A673 (cell line): Measurements from ENCODE around the gene DSCAML1. TPM values are rescaled to one million over a fixed set of nuclear protein-coding genes. Genes with fewer than 3 reads are reported as not detected.

Experiments used
- BruUV-seq: library from RNA; stranded (reverse); fragments of 400-500 nt; replicated peaks from 2 replicates; lab custom pipeline; 2021; lab: Mats Ljungman, UMichigan
- CTCF ChIA-PET: fragments of 300-600 bp; sonication (Branson Sonifier 250); formaldehyde crosslinking; loops from one replicate; lab custom pipeline; 2022; ENCODE audit warnings: antibody characterized with exemption; lab: Charles Lee
- POLR2A ChIA-PET: fragments of 300-600 bp; sonication (Branson Sonifier 250); formaldehyde crosslinking; loops from one replicate; lab custom pipeline; 2022; ENCODE audit warnings: antibody characterized with exemption; ENCODE audit not compliant: low non-redundant PET; lab: Charles Lee
- DNase-seq: peaks from one replicate; pipeline ENCODE4 v3.0.0-alpha.2; 2015; ENCODE audit warnings: low spot score
- H3K27ac ChIP-seq: fragments of 200-600 bp; sonication (generic); 2 replicates; pipeline ENCODE4 v1.5.1; 2016; ENCODE audit warnings: mixed run types, low read depth, mild to moderate bottlenecking, mixed read lengths, antibody characterized with exemption, low read length; ENCODE audit not compliant: poor library complexity, severe bottlenecking
- H3K27me3 ChIP-seq: fragments of 200-600 bp; sonication (generic); replicated peaks from 2 replicates; pipeline ENCODE4 v1.6.1; 2017; ENCODE audit warnings: mixed run types, low read depth, mild to moderate bottlenecking, mixed read lengths, antibody characterized with exemption, low read length; ENCODE audit not compliant: insufficient read depth, poor library complexity
- H3K36me3 ChIP-seq: fragments of 200-600 bp; sonication (generic); 2 replicates; pipeline ENCODE4 v1.6.1; 2016; ENCODE audit warnings: mixed run types, mild to moderate bottlenecking, mixed read lengths, antibody characterized with exemption, low read length; ENCODE audit not compliant: insufficient read depth, poor library complexity, severe bottlenecking
- H3K4me1 ChIP-seq: fragments of 200-600 bp; sonication (generic); 2 replicates; pipeline ENCODE4 v1.6.1; 2017; ENCODE audit warnings: mixed run types, mild to moderate bottlenecking, mixed read lengths, antibody characterized with exemption, low read length; ENCODE audit not compliant: insufficient read depth, poor library complexity, severe bottlenecking
- H3K4me3 ChIP-seq: fragments of 200-600 bp; sonication (generic); 2 replicates; pipeline ENCODE4 v1.5.1; 2016; ENCODE audit warnings: low read depth, mixed run types, mild to moderate bottlenecking, mixed read lengths, low read length; ENCODE audit not compliant: poor library complexity, severe bottlenecking
- H3K9me3 ChIP-seq: fragments of 200-600 bp; sonication (generic); 2 replicates; pipeline ENCODE4 v1.6.1; 2016; ENCODE audit warnings: mixed run types, low read depth, mild to moderate bottlenecking, mixed read lengths, antibody characterized with exemption, low read length; ENCODE audit not compliant: poor library complexity, severe bottlenecking
- EZH2 ChIP-seq: fragments of 200-600 bp; sonication (generic); IDR thresholded peaks from 2 replicates; pipeline ENCODE4 v1.6.1; 2017; ENCODE audit warnings: borderline replicate concordance, low read depth, mild to moderate bottlenecking, mixed read lengths, antibody characterized with exemption, low read length; ENCODE audit not compliant: poor library complexity, severe bottlenecking
- intact Hi-C: fragments of 100-400 bp; cut with micrococcal nuclease; formaldehyde crosslinking; loops from one replicate; pipeline ENCODE4 v1.10.0; 2022; ENCODE audit not compliant: unreplicated experiment
- total RNA-seq: library from RNA; stranded (reverse); gene quantifications from 2 replicates; pipeline ENCODE4 v1.2.3, GENCODE V29; 2021
- TF ChIP-seq, protein P1 (sequence below): fragments of 300-800, 200-600 bp; sonication (generic); conservative IDR thresholded peaks from 2 replicates; pipeline ENCODE4 v1.5.1; 2017; ENCODE audit warnings: low read depth, mild to moderate bottlenecking, antibody characterized with exemption, low read length, moderate library complexity, mixed read lengths

DSCAML1 gene
- total RNA-seq, 1 experiment from 2014 or later = not detected

DNA sequence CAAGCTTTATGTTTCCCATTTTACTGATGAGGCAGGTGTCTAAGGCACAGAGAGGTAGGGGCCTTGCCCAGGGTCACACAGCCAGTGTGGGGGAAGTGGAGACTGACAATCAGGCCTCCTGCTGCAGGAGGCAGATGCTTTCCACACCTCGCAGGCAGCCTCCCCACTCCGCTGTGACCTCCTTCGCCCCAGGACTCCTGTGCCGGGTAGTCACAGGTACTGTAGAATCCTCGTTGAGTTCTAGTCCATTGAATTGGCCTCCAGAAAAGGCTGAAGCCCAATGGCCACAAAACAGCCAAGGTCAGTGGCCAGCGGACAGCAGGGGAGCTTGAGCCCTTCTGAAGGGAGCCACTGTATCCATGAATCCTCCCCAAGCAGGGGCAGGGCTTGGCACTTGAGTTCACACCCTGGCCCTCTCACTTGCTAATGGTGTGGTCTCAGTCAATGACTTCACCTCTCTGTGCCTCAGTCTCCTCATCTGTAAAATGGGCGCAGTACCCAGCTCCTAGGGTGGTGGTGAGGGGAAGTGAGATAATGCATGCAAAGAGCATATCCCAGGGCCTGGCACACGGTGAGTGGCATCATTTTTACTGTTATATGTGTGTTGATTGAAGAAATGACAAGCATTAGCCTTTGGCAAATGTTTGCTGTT, 28.6 kb upstream of the DSCAML1 start:
- TF ChIP-seq, protein P1, sequence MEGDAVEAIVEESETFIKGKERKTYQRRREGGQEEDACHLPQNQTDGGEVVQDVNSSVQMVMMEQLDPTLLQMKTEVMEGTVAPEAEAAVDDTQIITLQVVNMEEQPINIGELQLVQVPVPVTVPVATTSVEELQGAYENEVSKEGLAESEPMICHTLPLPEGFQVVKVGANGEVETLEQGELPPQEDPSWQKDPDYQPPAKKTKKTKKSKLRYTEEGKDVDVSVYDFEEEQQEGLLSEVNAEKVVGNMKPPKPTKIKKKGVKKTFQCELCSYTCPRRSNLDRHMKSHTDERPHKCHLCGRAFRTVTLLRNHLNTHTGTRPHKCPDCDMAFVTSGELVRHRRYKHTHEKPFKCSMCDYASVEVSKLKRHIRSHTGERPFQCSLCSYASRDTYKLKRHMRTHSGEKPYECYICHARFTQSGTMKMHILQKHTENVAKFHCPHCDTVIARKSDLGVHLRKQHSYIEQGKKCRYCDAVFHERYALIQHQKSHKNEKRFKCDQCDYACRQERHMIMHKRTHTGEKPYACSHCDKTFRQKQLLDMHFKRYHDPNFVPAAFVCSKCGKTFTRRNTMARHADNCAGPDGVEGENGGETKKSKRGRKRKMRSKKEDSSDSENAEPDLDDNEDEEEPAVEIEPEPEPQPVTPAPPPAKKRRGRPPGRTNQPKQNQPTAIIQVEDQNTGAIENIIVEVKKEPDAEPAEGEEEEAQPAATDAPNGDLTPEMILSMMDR = no peak
- TF ChIP-seq EZH2 = no peak
- H3K4me3 ChIP-seq = no peak overlapping the region
- H3K27me3 ChIP-seq = no peaks in the 10 kb centered on the region
- no peaks in the 10 kb centered on the region for H3K4me1 ChIP-seq
- no peak for DNase-seq
- BruUV-seq = no TSS peak
- ChIA-PET POLR2A (no interaction called here), CTCF (no interaction called here)
- no peaks in the 10 kb centered on the region for H3K36me3 ChIP-seq
- intact Hi-C loops = no loop called here
- H3K27ac ChIP-seq = no peak overlapping the region
- no peaks in the 10 kb centered on the region for H3K9me3 ChIP-seq

DNA sequence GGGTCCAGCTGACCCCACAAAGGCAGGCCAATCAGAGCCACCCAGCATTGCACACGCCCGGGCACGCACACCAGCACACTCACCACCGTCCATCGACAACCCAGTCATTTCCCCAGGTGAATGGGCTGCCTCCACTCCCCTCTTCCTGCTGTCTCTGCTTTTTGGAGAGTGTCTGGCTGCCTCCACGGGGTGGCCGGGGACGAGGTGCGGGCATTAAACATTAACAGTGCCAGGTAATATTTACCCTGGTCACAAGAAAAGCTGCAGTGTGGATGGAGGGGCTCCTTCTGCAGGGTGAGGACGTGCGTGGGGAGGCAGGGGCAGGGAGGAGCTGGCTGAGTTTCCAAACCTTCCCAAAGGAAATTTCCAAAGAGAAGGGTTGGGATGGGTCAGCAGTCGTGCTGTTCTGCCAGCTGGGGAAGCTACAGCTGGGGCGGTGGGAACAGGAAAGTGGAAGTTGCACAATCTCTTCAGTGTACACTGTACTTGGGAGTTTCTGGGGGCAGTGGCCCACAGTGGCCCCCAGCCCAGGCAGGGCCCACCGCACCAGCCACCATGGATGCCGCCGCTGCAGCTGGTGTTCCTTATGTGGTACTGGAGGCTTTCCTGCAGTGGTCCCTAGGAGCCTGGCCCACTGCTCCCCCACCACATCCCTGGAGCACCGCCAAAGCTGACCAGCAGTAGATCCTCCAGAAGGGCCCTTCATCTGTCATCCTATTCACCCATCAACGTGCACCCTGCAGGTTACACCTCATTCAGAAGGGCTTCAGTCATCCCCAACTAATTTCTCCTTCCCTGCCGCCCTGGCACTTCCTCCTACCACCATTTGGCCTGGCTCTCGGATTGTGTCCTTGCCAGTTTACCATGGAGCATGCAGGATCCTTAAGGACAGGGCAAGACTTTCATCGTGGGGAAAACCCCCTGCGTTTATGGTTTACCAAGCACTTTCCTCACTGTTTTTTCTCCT, 27.8 kb upstream of the DSCAML1 start, which contains the start of gene FXYD2:
FXYD2 (minus strand) TSS at position 174 of the 967 bp plus-strand sequence; CDS start at position 108, 66 bp downstream.
- no TSS peak for BruUV-seq
- no peak within 1 kb of the TSS for H3K27ac ChIP-seq
- intact Hi-C loops = no loop called here
- no peak within 1 kb of the TSS for H3K4me3 ChIP-seq
- H3K27me3 ChIP-seq = no peaks in the 10 kb centered on the region
- H3K36me3 ChIP-seq = no peaks in the 10 kb centered on the region
- H3K9me3 ChIP-seq = no peaks in the 10 kb centered on the region
- POLR2A ChIA-PET = no interaction called here
- no peak for DNase-seq
- H3K4me1 ChIP-seq = no peaks in the 10 kb centered on the region
- no peak for TF ChIP-seq EZH2
- TF ChIP-seq, protein P1 = no peak
- CTCF ChIA-PET = interaction anchor here (2.6 kb wide), 1 partner anchor 122 kb away, joined by 28 read pairs; no protein-coding TSS in a partner anchor

DNA sequence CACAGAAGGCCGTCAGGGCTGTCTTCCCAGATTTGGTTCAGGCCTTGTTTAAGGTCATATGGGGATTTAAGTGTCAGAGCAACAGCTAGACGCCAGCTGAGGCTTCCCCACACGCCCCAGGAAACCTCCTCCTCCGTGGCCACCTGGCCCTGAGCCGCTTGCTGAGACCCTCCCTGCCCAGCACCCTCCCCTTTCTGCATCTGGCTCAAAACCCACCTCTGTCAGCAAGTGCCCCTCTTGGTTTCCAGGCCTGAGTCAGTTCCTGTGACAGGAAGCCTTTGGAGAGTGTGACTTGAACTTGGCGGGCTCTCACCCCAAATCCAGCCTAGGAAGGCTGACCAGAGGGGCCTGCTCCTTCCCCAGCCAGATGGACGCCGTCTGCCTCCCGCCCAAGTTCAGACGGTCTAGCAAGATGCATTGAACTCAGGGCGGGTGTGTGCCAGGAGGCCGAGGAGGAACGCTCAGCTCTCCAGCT, 27.0 kb upstream of the DSCAML1 start:
- no TSS peak for BruUV-seq
- no peaks in the 10 kb centered on the region for H3K36me3 ChIP-seq
- DNase-seq = no peak
- H3K4me3 ChIP-seq = no peak overlapping the region
- no peaks in the 10 kb centered on the region for H3K9me3 ChIP-seq
- no peaks in the 10 kb centered on the region for H3K27me3 ChIP-seq
- ChIA-PET POLR2A (no interaction called here), CTCF (interaction anchor here (2.6 kb wide), 1 partner anchor 123 kb away, joined by 28 read pairs; no protein-coding TSS in a partner anchor)
- H3K27ac ChIP-seq = no peak overlapping the region
- intact Hi-C loops = no loop called here
- H3K4me1 ChIP-seq = no peaks in the 10 kb centered on the region
- TF ChIP-seq, protein P1 = no peak
- TF ChIP-seq EZH2 = no peak
